Immature natural killer cell (primary cell): ENCODE measurements around the gene SLC25A4. TPM values are rescaled to one million over a fixed set of nuclear protein-coding genes. Genes with fewer than 3 reads are reported as not detected.
A peak's percentile ranks its signal among the peaks of the same experiment; 100 is the strongest.
"Not testable (repeated sequence)": the region's sequence is repeated elsewhere in the genome, so short reads cannot be mapped to it uniquely, and the experiment has no call there.

Experiments used
- DNase-seq, 3 donors: peaks; one replicate each; pipeline ENCODE4 v3.0.0; 2022; ENCODE audit warnings: mixed read lengths in 1 of 3
- H3K27ac Mint-ChIP-seq, 6 donors: one replicate each; pipeline ENCODE4 v1.8.0; 2020; ENCODE audit warnings: mixed read lengths in 6 of 6, mild to moderate bottlenecking in 5 of 6, inconsistent platforms in 4 of 6, moderate library complexity in 3 of 6
- H3K27me3 Mint-ChIP-seq, 3 donors: one replicate each; pipeline ENCODE4 v1.8.0; 2020 to 2021; ENCODE audit warnings: low read depth in 3 of 3, mild to moderate bottlenecking in 3 of 3, mixed read lengths in 3 of 3, moderate library complexity in 3 of 3, inconsistent platforms in 1 of 3
- H3K36me3 Mint-ChIP-seq, 3 donors: one replicate each; pipeline ENCODE4 v1.8.0; 2020; ENCODE audit warnings: mixed read lengths in 3 of 3, inconsistent platforms in 2 of 3, mild to moderate bottlenecking in 2 of 3
- H3K4me1 Mint-ChIP-seq, 2 donors: one replicate each; pipeline ENCODE4 v1.8.0; 2020; ENCODE audit warnings: inconsistent platforms in 2 of 2, mild to moderate bottlenecking in 2 of 2, mixed read lengths in 2 of 2, moderate library complexity in 1 of 2
- H3K4me3 Mint-ChIP-seq, 5 donors: one replicate each; pipeline ENCODE4 v1.8.0; 2020; ENCODE audit warnings: mild to moderate bottlenecking in 5 of 5, mixed read lengths in 5 of 5, inconsistent platforms in 3 of 5, moderate library complexity in 3 of 5
- H3K9me3 Mint-ChIP-seq, 6 donors: one replicate each; pipeline ENCODE4 v1.8.0; 2020; ENCODE audit warnings: mild to moderate bottlenecking in 6 of 6, mixed read lengths in 6 of 6, inconsistent platforms in 4 of 6, moderate library complexity in 3 of 6
- polyA plus RNA-seq, 3 donors: library from polyadenylated mRNA; unstranded; fragments of 300-500 nt; fragmentation: Illumina TruSeq; gene quantifications; one replicate each; pipeline ENCODE4 v1.2.3, GENCODE V29; 2021

Gene SLC25A4
- polyA plus RNA-seq, 3 donors from 2014 or later = 17.9 to 21.9 (median 18.9) TPM

GRCh38 chr4:185110375-185110823 lies 32.7 kb upstream of the SLC25A4 start:
- DNase-seq = no peak
- Mint-ChIP-seq H3K27ac (no peak overlapping the region), H3K4me3 (no peak overlapping the region), H3K36me3 (no peaks in the 10 kb centered on the region), H3K4me1 (no peaks in the 10 kb centered on the region), H3K27me3 (peaks cover 2 to 13% (median 9%) of the 10 kb centered on the region in 3 donors), H3K9me3 (no peaks in the 10 kb centered on the region)

- H3K4me3 Mint-ChIP-seq = no peak overlapping the region
- peaks cover 0 to 13% (median 4%) of the 10 kb centered on the region in 3 donors for H3K27me3 Mint-ChIP-seq
- H3K27ac Mint-ChIP-seq = no peak overlapping the region
- H3K4me1 Mint-ChIP-seq = no peaks in the 10 kb centered on the region
- no peaks in the 10 kb centered on the region for H3K9me3 Mint-ChIP-seq
- DNase-seq = no peak
- no peaks in the 10 kb centered on the region for H3K36me3 Mint-ChIP-seq
Observed at GRCh38 chr4:185112104-185112503, 31.0 kb upstream of the SLC25A4 start.

GRCh38 chr4:185113340-185113739 lies 29.7 kb upstream of the SLC25A4 start:
- Mint-ChIP-seq H3K36me3 (no peaks in the 10 kb centered on the region), H3K4me1 (no peaks in the 10 kb centered on the region), H3K9me3 (no peaks in the 10 kb centered on the region)

GRCh38 chr4:185115827-185116232 lies 27.2 kb upstream of the SLC25A4 start:
- Mint-ChIP-seq H3K9me3 (no peaks in the 10 kb centered on the region), H3K27me3 (peaks cover 0 to 8% (median 8%) of the 10 kb centered on the region in 3 donors), H3K4me3 (no peak overlapping the region), H3K4me1 (no peaks in the 10 kb centered on the region), H3K27ac (no peak overlapping the region), H3K36me3 (no peaks in the 10 kb centered on the region)
- no peak for DNase-seq

More at GRCh38 chr4:185113340-185113739, 29.7 kb upstream of the SLC25A4 start:
- no peak overlapping the region for H3K27ac Mint-ChIP-seq
- H3K27me3 Mint-ChIP-seq = peaks cover 0 to 13% (median 6%) of the 10 kb centered on the region in 3 donors
- DNase-seq = no peak
- no peak overlapping the region for H3K4me3 Mint-ChIP-seq

GRCh38 chr4:185117300-185117934 lies 25.6 kb upstream of the SLC25A4 start:
- Mint-ChIP-seq H3K27me3 (peaks cover 0 to 10% (median 2%) of the 10 kb centered on the region in 3 donors), H3K9me3 (no peaks in the 10 kb centered on the region), H3K36me3 (no peaks in the 10 kb centered on the region), H3K4me1 (peaks cover 0 to under 1% of the 10 kb centered on the region in 2 donors), H3K27ac (no peak overlapping the region), H3K4me3 (no peak overlapping the region)
- DNase-seq = no peak

- no peak overlapping the region for H3K27ac Mint-ChIP-seq
- H3K4me1 Mint-ChIP-seq = peaks cover 0 to 7% of the 10 kb centered on the region in 2 donors
- no peaks in the 10 kb centered on the region for H3K36me3 Mint-ChIP-seq
- no peaks in the 10 kb centered on the region for H3K9me3 Mint-ChIP-seq
- peaks cover 4 to 12% (median 6%) of the 10 kb centered on the region in 3 donors for H3K27me3 Mint-ChIP-seq
- H3K4me3 Mint-ChIP-seq = no peak overlapping the region
- no peak for DNase-seq
Observed at GRCh38 chr4:185118876-185119275, 24.2 kb upstream of the SLC25A4 start.

- H3K36me3 Mint-ChIP-seq, DNase-seq, H3K4me3 Mint-ChIP-seq, H3K9me3 Mint-ChIP-seq, H3K27me3 Mint-ChIP-seq, H3K4me1 Mint-ChIP-seq, H3K27ac Mint-ChIP-seq: not testable (repeated sequence)
Observed at GRCh38 chr4:185119467-185119866, 23.6 kb upstream of the SLC25A4 start.

GRCh38 chr4:185119927-185120630 lies 23.0 kb upstream of the SLC25A4 start:
- DNase-seq = no peak
- peaks cover 4 to 13% (median 10%) of the 10 kb centered on the region in 3 donors for H3K27me3 Mint-ChIP-seq
- no peak overlapping the region for H3K27ac Mint-ChIP-seq
- H3K4me3 Mint-ChIP-seq = no peak overlapping the region
- no peaks in the 10 kb centered on the region for H3K9me3 Mint-ChIP-seq
- peaks cover 0 to 7% of the 10 kb centered on the region in 2 donors for H3K4me1 Mint-ChIP-seq
- H3K36me3 Mint-ChIP-seq = no peaks in the 10 kb centered on the region

GRCh38 chr4:185120631-185120946 lies 22.5 kb upstream of the SLC25A4 start:
- Mint-ChIP-seq H3K27ac (no peak overlapping the region), H3K4me1 (peaks cover 0 to 7% of the 10 kb centered on the region in 2 donors), H3K27me3 (peaks cover 4 to 15% (median 10%) of the 10 kb centered on the region in 3 donors), H3K4me3 (no peak overlapping the region), H3K9me3 (no peaks in the 10 kb centered on the region), H3K36me3 (no peaks in the 10 kb centered on the region)
- no peak for DNase-seq

GRCh38 chr4:185122681-185123345 lies 20.3 kb upstream of the SLC25A4 start:
- H3K36me3 Mint-ChIP-seq = no peaks in the 10 kb centered on the region
- H3K27me3 Mint-ChIP-seq = peaks cover 7 to 20% (median 10%) of the 10 kb centered on the region in 3 donors
- H3K4me1 Mint-ChIP-seq = peaks cover 0 to 7% of the 10 kb centered on the region in 2 donors
- no peak for DNase-seq
- no peaks in the 10 kb centered on the region for H3K9me3 Mint-ChIP-seq
- no peak overlapping the region for H3K4me3 Mint-ChIP-seq
- no peak overlapping the region for H3K27ac Mint-ChIP-seq

GRCh38 chr4:185124006-185124405 lies 19.1 kb upstream of the SLC25A4 start:
- Mint-ChIP-seq H3K9me3 (no peaks in the 10 kb centered on the region), H3K4me1 (peaks cover 5 to 11% of the 10 kb centered on the region in 2 donors), H3K4me3 (no peak overlapping the region), H3K27me3 (peaks cover 7 to 23% (median 14%) of the 10 kb centered on the region in 3 donors), H3K27ac (no peak overlapping the region), H3K36me3 (peaks cover 0 to 3% (median 0%) of the 10 kb centered on the region in 3 donors)
- no peak for DNase-seq

GRCh38 chr4:185127021-185127925 lies 15.8 kb upstream of the SLC25A4 start:
- H3K27me3 Mint-ChIP-seq = peaks cover 11 to 37% (median 15%) of the 10 kb centered on the region in 3 donors
- H3K4me1 Mint-ChIP-seq = peaks cover 7 to 15% of the 10 kb centered on the region in 2 donors
- peaks cover 0 to 3% (median 0%) of the 10 kb centered on the region in 3 donors for H3K36me3 Mint-ChIP-seq
- H3K9me3 Mint-ChIP-seq = no peaks in the 10 kb centered on the region
- DNase-seq = peak in 1 of 3 donors; percentile 14
- H3K4me3 Mint-ChIP-seq = peak overlapping the region; percentile 58 to 75 (median 63)
- no peak overlapping the region for H3K27ac Mint-ChIP-seq
